COLO829 (cell line): Measurements from ENCODE around the gene RNU5D-1.
"Not testable (repeated sequence)": the region's sequence is repeated elsewhere in the genome, so short reads cannot be mapped to it uniquely, and the experiment has no call there.

Experiments
- DNase-seq: peaks from one replicate; pipeline ENCODE4 v3.0.0; 2012; ENCODE audit warnings: low spot score

The RNU5D-1 gene

DNA sequence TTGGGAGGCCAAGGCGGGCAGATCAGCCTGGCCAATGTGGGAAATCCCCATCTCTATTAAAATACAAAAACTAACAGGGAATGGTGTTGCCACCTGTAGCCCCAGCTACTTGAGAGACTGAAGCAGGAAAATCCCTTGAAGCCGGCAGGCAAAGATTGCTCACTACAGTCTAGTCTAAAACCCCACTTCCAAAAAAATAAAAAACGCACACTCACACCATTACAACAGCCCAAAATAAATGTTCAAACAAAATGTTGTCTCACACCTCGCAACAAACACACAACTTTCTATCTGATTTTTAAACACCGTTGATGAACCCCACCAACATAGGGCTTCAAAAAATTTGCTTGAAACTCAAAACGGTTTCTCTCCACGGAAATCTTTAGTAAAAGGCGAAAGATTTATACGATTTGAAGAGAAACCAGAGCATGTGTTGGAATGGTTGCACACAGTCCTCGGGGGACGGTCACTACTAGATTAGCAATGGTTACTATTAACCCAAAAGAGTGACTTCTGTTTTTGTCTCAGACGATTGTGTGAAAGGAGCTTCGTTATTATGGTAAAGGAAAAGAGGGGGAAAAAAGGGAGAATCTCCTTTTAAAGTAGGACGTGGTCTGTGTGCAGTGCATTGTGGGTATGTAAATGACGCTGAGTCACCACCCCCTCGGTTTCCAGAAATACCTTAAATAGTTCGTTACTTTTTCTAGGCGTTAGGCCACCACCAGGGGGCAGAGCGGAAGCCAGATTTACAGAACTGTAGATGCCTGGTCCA lies at the start of gene RNU5D-1:
Gene RNU5D-1, minus strand, starts transcription at position 430 of the 772 bp plus-strand sequence.
- peak; percentile 90 for DNase-seq

DNA sequence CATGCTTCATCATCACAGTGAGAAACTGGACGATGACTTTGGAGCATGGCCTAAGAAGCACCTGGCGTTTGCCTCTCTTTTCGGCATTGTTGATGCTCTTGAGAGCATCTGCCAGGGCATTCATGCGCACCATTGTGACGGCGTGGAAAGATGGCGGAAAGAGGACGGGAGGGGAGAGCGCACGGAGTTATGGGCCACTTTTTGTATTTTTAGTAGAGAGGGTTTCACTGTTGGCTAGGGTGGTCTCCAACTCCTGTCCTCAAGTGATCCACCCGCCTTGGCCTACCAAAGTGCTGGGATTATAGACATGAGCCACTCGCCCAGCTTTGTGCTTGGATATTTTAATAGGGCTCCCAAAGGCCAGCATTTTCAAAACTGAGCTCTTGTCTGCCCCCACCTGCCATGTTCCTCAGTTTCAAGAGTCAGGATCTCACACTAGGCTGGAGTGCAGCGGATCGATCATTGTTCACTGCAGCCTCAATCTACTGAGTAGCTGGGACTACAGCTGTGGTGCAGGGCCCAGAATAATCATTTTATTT lies 49.7 kb upstream of the RNU5D-1 start:
- no peak for DNase-seq

DNA sequence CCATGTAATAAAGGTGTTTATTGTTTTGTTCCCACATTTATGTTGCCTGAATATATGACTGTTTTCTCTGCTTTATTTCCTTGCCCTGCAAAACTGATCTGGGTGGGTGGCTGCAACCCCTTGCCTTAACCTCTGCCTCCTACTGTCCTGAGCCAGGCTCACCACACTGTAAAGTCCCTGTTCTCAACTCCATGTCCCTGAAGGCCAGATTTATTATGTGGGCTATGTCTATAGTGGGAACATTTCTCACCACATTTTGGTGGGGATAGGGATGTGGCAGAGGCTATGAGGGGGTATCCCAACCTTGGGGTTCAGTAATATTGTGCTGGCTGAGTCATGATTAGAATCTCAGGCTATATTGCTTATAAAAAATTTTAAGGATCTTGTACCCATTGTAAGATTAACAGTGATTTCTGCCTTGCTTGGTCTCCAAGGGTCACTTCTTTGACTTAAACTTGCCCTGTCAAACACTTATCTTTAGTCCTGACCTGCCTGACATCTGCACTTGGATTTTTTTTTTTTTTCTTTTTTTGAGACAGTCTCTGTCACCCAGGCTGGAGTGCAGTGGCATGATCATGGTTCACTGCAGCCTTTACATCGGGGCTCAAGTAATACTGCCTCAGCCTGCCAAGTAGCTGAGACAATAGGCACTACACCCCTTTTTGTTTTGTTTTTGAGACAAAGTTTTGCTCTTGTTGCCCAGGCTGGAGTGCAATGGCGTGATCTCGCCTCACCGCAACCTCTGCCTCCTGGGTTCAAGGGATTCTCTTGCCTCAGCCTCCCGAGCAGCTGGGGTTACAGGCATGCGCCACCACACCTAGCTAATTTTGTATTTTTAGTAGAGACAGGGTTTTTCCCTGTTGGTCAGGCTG lies 48.0 kb upstream of the RNU5D-1 start:
- no peak for DNase-seq

DNA sequence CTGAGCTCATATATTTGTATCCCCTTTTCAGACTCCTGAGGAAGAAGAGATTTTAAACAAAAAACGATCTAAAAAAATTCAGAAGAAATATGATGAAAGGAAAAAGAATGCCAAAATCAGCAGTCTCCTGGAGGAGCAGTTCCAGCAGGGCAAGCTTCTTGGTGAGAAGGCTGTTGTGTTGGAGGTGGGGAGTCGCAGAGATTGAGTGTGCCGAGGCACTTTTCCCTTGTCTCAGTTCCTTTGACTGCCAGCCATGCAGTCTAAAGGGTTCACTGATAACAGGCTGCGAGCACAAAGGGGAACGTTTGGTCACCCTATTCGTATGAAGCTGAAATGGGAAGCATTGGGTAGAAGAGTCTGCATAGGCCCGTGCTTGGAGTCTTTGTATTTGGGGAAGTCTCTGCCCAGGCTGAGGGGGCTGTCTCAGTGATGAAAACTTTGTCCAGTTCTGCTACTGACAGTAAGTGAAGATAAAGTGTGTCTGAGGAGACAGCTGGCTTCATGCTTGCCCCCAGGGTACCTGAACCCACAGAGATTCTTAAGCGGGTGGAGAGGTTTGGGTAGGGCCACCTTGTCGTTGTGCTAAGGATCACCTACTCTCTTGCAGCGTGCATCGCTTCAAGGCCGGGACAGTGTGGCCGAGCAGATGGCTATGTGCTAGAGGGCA lies 47.1 kb upstream of the RNU5D-1 start:
- no peak for DNase-seq

DNA sequence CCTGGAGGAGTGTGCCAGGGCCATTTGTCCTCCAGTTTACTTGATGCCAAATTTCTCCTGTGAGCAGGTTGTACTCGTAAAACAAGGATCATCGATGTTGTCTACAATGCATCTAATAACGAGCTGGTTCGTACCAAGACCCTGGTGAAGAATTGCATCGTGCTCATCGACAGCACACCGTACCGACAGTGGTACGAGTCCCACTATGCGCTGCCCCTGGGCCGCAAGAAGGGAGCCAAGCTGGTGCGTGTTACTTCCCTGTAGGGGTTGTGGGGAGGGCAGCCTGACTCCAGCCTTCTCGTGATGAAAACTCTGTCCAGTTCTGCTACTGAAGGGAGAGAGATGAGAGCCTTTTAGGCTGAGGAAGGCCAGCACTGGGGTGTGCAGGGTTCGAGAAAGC lies 46.6 kb upstream of the RNU5D-1 start:
- DNase-seq = no peak

DNA sequence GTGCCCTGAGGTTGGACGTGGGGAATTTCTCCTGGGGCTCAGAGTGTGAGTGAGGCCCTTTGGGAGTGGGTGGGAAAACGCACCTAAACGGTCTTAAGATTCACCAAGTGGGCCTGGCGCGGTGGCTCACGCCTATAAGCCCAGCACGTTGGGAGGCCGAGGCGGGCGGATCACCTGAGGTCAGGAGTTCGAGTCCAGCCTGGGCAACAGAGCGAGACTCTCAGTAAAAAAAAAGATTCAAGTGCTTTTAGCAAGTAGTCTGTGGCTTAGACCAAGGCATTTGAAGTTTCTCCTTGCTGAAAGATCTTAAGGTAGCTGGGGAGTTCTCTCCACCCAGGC lies 45.7 kb upstream of the RNU5D-1 start:
- DNase-seq = no peak

DNA sequence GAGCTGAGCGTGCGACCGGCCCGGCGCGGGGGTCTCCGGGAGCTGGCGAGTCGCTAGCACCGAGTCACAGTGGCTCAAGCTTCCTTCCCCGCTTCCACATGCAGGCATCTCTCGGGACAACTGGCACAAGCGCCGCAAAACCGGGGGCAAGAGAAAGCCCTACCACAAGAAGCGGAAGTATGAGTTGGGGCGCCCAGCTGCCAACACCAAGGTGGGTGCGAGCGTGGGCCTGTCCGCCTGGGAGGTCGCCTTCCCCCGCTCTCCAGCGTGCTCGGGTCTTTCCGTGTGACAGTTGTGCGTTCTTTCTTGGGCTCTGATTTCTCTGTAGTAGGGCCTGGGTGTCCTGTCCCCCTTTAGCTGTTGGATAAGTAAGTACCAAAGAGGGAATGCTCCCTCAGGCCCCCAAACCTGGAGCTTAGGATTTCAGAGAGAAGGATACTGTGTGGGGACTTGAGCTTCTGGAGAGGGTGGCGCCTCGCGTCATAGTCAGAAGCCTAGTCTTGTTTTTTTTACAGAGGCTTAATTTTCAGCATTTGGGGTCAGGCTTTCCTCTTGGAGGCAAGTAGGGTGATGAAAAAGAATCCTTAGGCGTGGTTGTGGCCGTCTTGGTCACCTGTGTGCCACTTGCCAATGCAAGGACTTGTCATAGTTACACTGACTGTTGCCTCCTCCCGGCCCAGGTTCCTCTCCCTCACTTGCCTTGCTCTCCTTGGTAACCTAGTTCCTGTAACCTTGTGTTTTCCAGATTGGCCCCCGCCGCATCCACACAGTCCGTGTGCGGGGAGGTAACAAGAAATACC lies 45.2 kb upstream of the RNU5D-1 start:
- DNase-seq = no peak

DNA sequence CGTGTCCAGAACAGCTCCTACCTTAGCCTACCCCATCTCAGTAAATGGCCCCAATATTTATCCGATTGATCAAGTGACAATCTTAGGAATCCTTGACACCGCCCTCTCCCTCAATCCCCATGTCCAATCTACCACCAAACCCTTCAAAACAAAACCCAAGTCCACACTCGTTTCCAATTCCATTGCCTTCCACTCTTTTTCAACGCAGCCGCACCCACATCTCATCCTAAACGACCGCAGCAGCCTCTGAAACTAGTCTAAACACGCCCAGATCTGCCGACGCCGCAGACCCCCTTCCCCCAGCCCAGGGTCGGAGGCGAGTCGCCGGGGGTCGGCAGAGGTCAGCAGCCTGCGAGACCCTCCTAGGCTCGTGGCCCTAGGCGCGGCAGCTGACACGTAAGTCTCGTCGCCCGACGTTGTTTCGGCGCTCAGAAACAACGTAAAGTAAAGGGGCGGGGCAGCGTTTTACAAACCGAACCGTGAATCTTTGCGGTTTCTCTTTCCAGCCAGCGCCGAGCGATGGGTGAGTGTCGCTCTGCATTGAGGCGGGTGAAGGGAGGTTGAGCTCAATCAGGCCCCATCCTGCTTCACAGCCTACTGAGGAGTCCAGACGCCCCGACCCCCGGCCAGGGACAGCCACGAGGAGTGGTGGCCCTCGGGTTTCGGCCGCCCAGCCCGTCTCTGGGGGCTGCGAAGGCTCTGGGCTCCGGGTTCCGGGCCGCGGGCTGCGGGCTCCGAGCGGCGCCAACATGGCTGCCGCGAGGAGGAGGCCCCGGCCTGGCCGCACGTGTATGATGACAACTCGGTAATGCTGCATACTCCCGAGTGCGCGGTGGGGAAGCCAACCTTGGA lies 44.3 kb upstream of the RNU5D-1 start, which contains the start of gene RPS8:
Gene RPS8, plus strand, starts transcription at position 463 of the 852 bp plus-strand sequence. Its CDS starts 57 bp downstream, at position 520.
- DNase-seq = peak; percentile 81

DNA sequence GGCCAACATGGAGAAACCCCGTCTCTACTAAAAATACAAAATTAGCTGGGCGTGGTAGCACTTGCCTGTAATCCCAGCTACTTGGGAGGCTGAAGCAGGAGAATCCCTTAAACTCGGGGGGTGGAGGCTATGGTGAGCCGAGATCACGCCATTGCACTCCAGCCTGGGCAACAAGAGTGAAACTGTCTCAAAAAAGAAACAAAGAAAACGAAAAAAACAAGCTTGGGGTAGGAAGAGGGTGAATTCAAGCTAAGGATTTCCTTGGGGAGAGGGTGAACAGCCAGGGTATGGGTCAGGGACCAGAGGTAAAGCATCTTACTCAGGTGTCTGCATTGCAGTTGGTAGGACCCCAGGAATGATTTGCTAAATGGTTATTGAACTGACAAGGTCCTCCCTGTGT lies 35.5 kb upstream of the RNU5D-1 start:
- DNase-seq = not testable (repeated sequence)

DNA sequence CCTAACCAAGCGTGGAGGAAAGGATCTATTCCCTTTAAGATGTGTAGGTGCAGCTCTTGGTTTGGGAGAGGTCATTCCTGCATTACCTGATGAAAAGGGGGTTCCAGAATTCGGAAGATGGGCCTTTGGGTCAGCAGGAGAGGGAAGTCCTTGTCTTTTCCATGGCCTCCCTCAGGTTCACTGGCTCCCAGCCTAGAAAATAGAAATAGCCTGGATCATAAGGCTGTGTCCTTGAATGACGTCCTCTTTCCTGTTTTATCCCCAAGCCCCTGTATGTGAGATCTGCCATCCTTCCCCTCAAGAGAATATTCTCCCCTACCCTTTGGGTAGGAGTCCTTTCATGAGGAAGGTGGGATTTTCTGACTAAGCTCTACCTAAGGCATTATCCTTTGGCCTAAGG lies 29.9 kb upstream of the RNU5D-1 start:
- DNase-seq = no peak

DNA sequence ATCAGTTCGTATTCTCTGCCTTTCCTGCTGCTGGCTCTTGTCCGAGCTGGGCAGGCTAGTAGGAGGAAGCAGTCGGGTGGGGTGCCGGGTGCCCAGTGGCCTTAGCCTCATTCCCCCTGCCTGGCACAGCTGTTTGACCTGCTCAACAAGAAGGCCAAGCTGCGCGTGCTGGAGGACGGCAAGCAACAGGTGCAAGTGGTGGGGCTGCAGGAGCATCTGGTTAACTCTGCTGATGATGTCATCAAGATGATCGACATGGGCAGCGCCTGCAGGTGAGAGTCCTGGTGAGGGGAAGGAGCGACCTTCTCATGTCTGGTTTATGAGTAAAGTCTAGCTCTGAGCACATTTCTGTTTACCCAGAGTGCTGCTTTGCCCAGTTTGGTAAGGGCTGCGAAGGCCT lies 28.1 kb upstream of the RNU5D-1 start:
- no peak for DNase-seq

DNA sequence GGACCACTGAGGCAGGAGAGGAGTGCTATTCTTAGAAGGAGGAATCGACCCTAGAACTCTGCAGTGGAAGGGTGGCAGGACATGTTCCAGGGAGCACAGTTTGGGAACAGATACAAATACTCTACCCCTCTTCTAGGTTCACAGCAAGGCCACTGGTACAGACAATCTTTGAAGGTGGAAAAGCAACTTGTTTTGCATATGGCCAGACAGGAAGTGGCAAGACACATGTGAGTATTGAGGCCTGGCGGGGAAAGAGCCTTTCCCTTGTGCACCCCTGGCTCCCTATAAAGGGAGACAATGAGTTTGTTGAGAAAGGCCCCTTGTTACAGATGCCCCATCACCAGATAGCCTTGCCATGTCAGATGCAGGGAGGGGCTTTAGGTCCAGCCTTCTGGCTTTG lies 26.4 kb upstream of the RNU5D-1 start:
- DNase-seq = no peak

DNA sequence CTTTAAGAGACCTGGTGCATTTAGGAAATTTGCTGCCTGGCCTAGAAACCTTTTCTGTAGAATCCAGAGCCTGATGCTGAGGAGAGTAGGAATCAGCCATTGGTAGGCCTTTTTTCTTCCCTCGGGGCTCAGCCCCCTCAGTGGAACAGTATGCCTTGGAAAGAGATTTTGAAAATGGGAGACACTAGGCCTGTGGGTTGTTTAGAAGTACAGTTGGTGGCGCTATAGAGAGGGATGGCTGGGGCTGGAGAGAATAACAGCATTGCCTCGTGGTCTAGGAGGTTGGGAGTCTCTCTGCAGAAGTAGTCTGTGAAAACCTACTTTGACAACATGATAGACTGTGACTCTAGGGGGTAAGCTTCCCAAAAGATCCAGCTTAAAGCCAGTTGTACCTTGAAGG lies 16.9 kb upstream of the RNU5D-1 start:
- DNase-seq = no peak

DNA sequence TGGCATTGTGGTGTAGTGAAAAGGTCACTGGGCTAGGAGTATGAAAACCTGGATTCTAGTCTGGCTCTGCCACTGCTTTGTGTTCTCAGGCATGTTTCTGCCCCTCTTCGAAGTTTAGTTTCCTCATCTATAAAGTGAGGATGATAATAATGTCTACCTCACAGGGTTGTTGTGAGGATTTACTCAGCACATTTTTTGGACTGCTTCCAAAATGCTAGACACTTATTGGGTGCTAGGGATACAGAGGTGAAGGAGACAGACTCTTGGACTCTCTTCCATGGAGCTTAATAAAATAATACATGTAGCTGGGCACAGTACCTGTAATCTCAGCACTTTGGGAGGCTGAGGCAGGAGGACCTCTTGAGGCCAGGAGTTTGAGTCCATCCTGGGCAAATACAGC lies 12.2 kb upstream of the RNU5D-1 start:
- no peak for DNase-seq

DNA sequence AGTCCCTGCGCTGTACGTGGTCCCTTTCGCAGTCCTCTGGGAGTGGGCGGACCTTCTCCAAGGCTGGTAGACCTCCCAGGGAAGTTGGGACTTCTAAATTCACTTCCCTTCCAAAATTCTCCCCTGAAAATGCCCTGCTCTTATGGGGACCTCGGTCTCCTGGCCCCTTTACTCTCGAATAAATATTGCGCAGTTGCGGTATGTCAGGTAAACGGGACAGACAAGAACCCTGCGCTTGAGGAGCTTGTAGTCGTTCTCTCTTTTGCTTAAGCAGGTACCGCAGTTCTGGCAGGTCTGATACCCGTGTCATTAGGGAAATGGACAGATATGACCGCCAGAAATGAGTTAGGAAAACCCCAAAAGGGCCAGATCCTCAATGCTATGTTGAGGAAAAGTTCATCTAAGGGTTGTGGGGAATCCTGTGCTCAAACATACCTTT lies 9.2 kb upstream of the RNU5D-1 start:
- DNase-seq = no peak

DNA sequence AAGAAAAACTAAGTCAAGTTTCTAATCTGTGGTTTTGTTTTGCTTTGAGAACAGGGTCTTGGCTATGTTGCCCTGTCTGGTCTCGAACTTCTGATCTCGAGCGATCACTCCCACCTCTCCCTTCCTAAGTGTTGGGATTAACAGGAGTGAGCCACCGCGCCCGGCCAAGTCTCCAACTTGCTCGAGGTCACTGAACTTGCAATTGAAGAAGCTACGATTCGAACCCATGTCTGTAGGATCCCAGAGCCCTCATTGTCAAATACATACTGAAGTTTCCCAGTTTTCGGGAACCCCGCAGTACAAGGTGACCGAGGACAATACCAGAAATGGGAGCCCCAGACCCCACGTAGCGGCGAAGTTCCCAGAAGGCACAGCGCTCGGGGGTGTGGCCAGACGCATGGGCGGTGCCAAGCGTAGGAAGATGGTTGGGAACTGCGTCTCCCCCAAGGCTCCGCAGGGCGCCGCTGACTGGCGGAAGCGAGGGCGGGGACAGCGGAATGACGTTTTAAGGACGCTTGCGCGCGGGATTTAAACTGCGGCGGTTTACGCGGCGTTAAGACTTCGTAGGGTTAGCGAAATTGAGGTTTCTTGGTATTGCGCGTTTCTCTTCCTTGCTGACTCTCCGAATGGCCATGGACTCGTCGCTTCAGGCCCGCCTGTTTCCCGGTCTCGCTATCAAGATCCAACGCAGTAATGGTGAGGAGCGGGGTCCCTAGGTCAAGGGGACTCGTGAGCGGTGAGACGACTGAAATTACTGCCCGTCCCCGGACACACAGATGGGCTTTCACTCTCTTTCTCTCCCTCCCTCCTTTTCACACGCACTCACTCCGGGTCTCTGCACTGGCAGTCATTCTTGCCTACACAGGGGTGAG lies 8.6 kb upstream of the RNU5D-1 start, which contains the start of gene KIF2C:
Gene KIF2C, plus strand, starts transcription at position 531 of the 872 bp plus-strand sequence. Its CDS starts 96 bp downstream, at position 627.
- DNase-seq = peak; percentile 96

DNA sequence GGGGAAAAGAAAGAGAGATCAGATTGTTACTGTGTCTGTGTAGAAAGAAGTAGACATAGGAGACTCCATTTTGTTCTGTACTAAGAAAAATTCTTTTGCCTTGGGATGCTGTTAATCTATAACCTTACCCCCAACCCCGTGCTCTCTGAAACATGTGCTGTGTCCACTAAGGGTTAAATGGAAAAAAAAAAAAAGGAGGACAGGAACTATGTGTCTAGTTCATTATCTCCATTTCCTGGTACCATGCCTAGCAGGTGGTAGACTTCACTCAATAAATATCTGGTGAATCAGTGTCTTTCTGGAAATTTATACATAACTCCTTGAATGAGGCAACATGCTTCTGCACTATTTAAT lies 8.0 kb upstream of the RNU5D-1 start:
- DNase-seq = not testable (repeated sequence)

DNA sequence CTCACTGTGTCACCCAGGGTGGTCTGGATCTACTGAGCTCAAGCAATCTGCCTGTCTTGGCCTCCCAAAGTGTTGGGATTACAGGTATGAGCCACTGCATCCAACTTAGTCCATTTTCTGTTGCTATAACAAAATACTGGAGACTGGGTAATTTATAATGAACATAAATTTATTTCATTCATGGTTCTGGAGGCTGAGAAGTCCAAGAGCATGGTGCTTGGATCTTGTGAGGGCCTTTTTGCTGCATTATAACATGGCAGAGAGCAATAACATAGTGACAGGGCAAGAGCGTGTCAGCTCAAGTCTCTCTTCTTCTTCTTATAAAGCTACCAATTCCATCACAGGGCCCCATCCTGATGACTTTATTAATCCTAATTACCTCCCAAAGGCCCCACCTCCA lies 5.0 kb upstream of the RNU5D-1 start:
- DNase-seq = no peak

DNA sequence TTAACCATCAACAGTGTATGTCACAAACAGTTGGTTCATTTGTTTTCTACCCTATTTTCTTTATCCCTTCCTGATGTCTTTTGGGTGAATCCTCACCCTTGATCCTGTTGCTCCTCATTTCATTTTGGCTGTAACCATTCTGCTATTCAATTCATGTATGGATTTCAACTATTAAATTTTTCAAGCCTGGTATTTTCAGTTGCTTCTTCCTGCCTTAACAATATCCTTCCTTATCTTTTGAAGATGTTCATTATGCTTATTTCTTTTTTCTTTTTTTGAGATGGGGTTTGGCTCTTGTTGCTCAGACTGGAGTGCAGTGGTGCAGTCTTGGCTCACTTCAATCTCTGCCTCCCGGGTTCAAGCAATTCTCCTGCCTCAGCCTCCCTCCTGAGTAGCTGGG lies 2.8 kb upstream of the RNU5D-1 start:
- no peak for DNase-seq

DNA sequence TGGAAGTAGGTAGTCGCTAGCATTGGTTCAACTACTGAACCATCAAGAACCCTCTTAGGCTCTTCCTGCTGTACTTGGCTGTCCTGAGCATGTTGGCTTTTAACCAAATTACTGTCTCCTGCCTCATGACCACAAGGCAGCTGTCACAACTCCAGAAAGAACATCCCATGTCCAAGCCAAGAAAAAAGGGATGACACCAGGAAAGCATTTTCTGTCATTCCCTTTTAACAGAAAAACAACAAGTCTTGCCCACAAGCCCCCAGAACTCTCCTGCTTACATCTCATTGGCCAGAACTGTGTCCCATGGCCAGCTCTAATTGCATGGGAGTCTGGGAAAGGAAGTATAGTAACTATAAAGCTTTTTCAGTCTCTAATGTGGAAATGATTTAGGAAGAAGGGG lies 2.4 kb upstream of the RNU5D-1 start:
- DNase-seq = no peak
